Neural cell (in vitro differentiated cells): ENCODE results near the gene NIPBL. TPM values are rescaled to one million over a fixed set of nuclear protein-coding genes. Genes with fewer than 3 reads are reported as not detected.

Experiments used
- H2AFZ ChIP-seq: fragments of 200-600, 300-800 bp; sonication (generic), shearing (Covaris generic); 2 replicates; pipeline ENCODE4 v1.6.0; 2014; ENCODE audit warnings: low read depth, mild to moderate bottlenecking, antibody characterized with exemption, low read length, moderate library complexity
- H3F3A ChIP-seq: fragments of 200-600 bp; shearing (Covaris generic); 2 replicates; pipeline ENCODE4 v1.6.1; 2016; ENCODE audit warnings: mild to moderate bottlenecking, moderate library complexity, mixed read lengths, antibody characterized with exemption, low read length; ENCODE audit not compliant: insufficient read depth, poor library complexity, severe bottlenecking
- H3K27ac ChIP-seq: fragments of 200-600, 300-800 bp; sonication (generic), shearing (Covaris generic); 2 replicates; pipeline ENCODE4 v1.5.1; 2014; ENCODE audit warnings: mild to moderate bottlenecking, low read length, moderate library complexity
- H3K27me3 ChIP-seq: fragments of 300-800, 200-600 bp; sonication (generic), shearing (Covaris generic); 2 replicates; pipeline ENCODE4 v1.6.0; 2014; ENCODE audit warnings: mild to moderate bottlenecking, low read depth, low read length, moderate library complexity; ENCODE audit not compliant: insufficient read depth
- H3K36me3 ChIP-seq: fragments of 300-800, 200-600 bp; sonication (generic), shearing (Covaris generic); 2 replicates; pipeline ENCODE4 v1.5.1; 2014; ENCODE audit warnings: mild to moderate bottlenecking, antibody characterized with exemption, low read length, moderate library complexity; ENCODE audit not compliant: insufficient read depth
- H3K4me2 ChIP-seq: fragments of 300-800, 200-600 bp; sonication (generic), shearing (Covaris generic); 2 replicates; pipeline ENCODE4 v1.6.0; 2014; ENCODE audit warnings: mild to moderate bottlenecking, low read length
- H3K4me3 ChIP-seq: fragments of 300-800, 200-600 bp; sonication (generic), shearing (Covaris generic); 2 replicates; pipeline ENCODE4 v1.5.1; 2014; ENCODE audit warnings: mild to moderate bottlenecking, low read length, moderate library complexity
- H3K79me2 ChIP-seq: fragments of 200-600 bp; shearing (Covaris generic); replicated peaks from 2 replicates; pipeline ENCODE4 v1.6.0; 2014; ENCODE audit warnings: mild to moderate bottlenecking, low read length, moderate library complexity; ENCODE audit not compliant: insufficient read depth
- H3K9ac ChIP-seq: fragments of 300-800, 200-600 bp; sonication (generic), shearing (Covaris generic); 2 replicates; pipeline ENCODE4 v1.6.1; 2016; ENCODE audit warnings: mild to moderate bottlenecking, low read length, mixed read lengths
- H3K9me2 ChIP-seq: fragments of 200-600 bp; shearing (Covaris generic); 2 replicates; pipeline ENCODE4 v1.6.1; 2016; ENCODE audit warnings: mild to moderate bottlenecking, low read length, mixed read lengths; ENCODE audit not compliant: insufficient read depth
- H3K9me3 ChIP-seq: fragments of 200-600, 300-800 bp; sonication (generic), shearing (Covaris generic); 2 replicates; pipeline ENCODE4 v1.6.1; 2016; ENCODE audit warnings: mild to moderate bottlenecking, mixed run types, low read length, moderate library complexity, mixed read lengths
- H4K20me1 ChIP-seq: fragments of 200-600 bp; shearing (Covaris generic); 2 replicates; pipeline ENCODE4 v1.6.1; 2016; ENCODE audit warnings: mild to moderate bottlenecking, mixed run types; ENCODE audit not compliant: insufficient read depth
- EP300 ChIP-seq: fragments of 450-650 bp; conservative IDR thresholded peaks from 2 replicates; pipeline ENCODE4 v1.6.1; 2014; ENCODE audit warnings: antibody characterized with exemption, mild to moderate bottlenecking, moderate library complexity; ENCODE audit not compliant: poor library complexity, severe bottlenecking
- EZH2 ChIP-seq: fragments of 200-600, 300-800 bp; shearing (Covaris generic), sonication (generic); IDR thresholded peaks from 2 replicates; pipeline ENCODE4 v1.6.1; 2014; ENCODE audit warnings: antibody characterized with exemption, low read length, borderline replicate concordance, mild to moderate bottlenecking; ENCODE audit not compliant: insufficient read depth, poor library complexity, severe bottlenecking
- MXI1 ChIP-seq: fragments of 450-650 bp; conservative IDR thresholded peaks from 2 replicates; pipeline ENCODE4 v1.6.1; 2014; ENCODE audit warnings: antibody characterized with exemption, mild to moderate bottlenecking; ENCODE audit not compliant: poor library complexity, severe bottlenecking
- POLR2AphosphoS5 ChIP-seq: IDR thresholded peaks from 2 replicates; pipeline ENCODE4 v1.6.1; 2012
- RAD21 ChIP-seq: fragments of 450-650 bp; conservative IDR thresholded peaks from 2 replicates; pipeline ENCODE4 v1.6.1; 2014; ENCODE audit warnings: antibody characterized with exemption, mild to moderate bottlenecking, moderate library complexity
- REST ChIP-seq: IDR thresholded peaks from 2 replicates; pipeline ENCODE4 v1.6.1; 2012; ENCODE audit warnings: borderline replicate concordance
- SMC3 ChIP-seq: fragments of 450-650 bp; conservative IDR thresholded peaks from 2 replicates; pipeline ENCODE4 v1.6.1; 2014; ENCODE audit warnings: antibody characterized with exemption, mild to moderate bottlenecking, moderate library complexity; ENCODE audit not compliant: poor library complexity
- TAF1 ChIP-seq: IDR thresholded peaks from 2 replicates; pipeline ENCODE4 v1.6.1; 2012; ENCODE audit warnings: low read depth
- polyA plus RNA-seq: library from polyadenylated mRNA; depleted of rRNA; stranded (reverse); fragments of >200 nt; gene quantifications from 2 replicates; pipeline ENCODE4 v1.2.3, GENCODE V29; 2014
- TF ChIP-seq, protein P1 (sequence below): fragments of 450-650 bp; IDR thresholded peaks from 2 replicates; pipeline ENCODE4 v1.5.1; 2014; ENCODE audit warnings: antibody characterized with exemption, mild to moderate bottlenecking, moderate library complexity; ENCODE audit not compliant: poor library complexity, severe bottlenecking

Gene NIPBL
- polyA plus RNA-seq, 1 donor from 2014 or later: 27.5 TPM

DNA sequence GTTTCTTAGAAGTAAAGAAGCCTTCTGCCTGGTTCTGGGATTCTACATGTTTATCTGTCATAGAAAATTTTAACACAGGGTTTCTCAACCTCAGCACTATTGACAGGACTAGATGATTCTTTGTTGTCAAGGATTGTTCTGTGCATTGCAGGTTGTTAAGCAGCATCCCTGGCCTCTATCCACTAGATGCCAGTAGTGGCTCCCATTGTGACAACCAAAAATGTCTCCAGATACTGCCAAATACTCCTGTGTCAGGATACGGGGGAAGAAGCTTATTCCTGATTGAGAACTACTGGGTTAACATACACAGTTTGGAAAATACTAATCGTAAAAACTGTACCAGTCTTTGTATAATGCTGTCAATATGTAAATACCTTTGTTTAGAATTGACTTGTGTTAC is 167.1 kb downstream of the NIPBL start:
- Histone ChIP-seq H4K20me1 (no peaks in the 10 kb centered on the region), H3K36me3 (peaks cover 29% of the 10 kb centered on the region), H3K9me2 (no peaks in the 10 kb centered on the region), H3F3A (no peaks in the 10 kb centered on the region), H3K4me2 (no peak overlapping the region), H3K4me3 (no peak overlapping the region), H3K27me3 (no peaks in the 10 kb centered on the region), H3K27ac (no peak overlapping the region), H3K79me2 (no peaks in the 10 kb centered on the region), H2AFZ (no peak overlapping the region), H3K9ac (no peak overlapping the region), H3K9me3 (no peaks in the 10 kb centered on the region)
- no peak for TF ChIP-seq RAD21
- TF ChIP-seq EZH2: no peak

GRCh38 chr5:37044120-37044519 is 167.6 kb downstream of the NIPBL start:
- H3K9me3 ChIP-seq: no peaks in the 10 kb centered on the region
- H3K27ac ChIP-seq: no peak overlapping the region
- no peak overlapping the region for H2AFZ ChIP-seq
- peaks cover 33% of the 10 kb centered on the region for H3K36me3 ChIP-seq
- TF ChIP-seq SMC3 (no peak), POLR2AphosphoS5 (no peak), EP300 (no peak), RAD21 (no peak), REST (no peak), MXI1 (no peak), TAF1 (no peak), EZH2 (no peak)
- TF ChIP-seq, protein P1, sequence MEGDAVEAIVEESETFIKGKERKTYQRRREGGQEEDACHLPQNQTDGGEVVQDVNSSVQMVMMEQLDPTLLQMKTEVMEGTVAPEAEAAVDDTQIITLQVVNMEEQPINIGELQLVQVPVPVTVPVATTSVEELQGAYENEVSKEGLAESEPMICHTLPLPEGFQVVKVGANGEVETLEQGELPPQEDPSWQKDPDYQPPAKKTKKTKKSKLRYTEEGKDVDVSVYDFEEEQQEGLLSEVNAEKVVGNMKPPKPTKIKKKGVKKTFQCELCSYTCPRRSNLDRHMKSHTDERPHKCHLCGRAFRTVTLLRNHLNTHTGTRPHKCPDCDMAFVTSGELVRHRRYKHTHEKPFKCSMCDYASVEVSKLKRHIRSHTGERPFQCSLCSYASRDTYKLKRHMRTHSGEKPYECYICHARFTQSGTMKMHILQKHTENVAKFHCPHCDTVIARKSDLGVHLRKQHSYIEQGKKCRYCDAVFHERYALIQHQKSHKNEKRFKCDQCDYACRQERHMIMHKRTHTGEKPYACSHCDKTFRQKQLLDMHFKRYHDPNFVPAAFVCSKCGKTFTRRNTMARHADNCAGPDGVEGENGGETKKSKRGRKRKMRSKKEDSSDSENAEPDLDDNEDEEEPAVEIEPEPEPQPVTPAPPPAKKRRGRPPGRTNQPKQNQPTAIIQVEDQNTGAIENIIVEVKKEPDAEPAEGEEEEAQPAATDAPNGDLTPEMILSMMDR: no peak
- no peaks in the 10 kb centered on the region for H3K79me2 ChIP-seq
- no peaks in the 10 kb centered on the region for H3K9me2 ChIP-seq
- no peak overlapping the region for H3K9ac ChIP-seq
- H3K27me3 ChIP-seq: no peaks in the 10 kb centered on the region
- H3K4me3 ChIP-seq: no peak overlapping the region
- H3F3A ChIP-seq: no peaks in the 10 kb centered on the region
- no peak overlapping the region for H3K4me2 ChIP-seq
- H4K20me1 ChIP-seq: no peaks in the 10 kb centered on the region

- Histone ChIP-seq H3K9ac (no peak overlapping the region), H3K4me3 (no peak overlapping the region), H3K9me2 (no peaks in the 10 kb centered on the region), H3K27ac (no peak overlapping the region), H3K79me2 (no peaks in the 10 kb centered on the region), H4K20me1 (no peaks in the 10 kb centered on the region), H3K36me3 (peaks cover 20% of the 10 kb centered on the region), H3K9me3 (no peaks in the 10 kb centered on the region), H3K4me2 (no peak overlapping the region), H3K27me3 (no peaks in the 10 kb centered on the region), H2AFZ (no peak overlapping the region), H3F3A (no peaks in the 10 kb centered on the region)
- no peak for TF ChIP-seq RAD21
- no peak for TF ChIP-seq SMC3
- TF ChIP-seq EP300: no peak
- TF ChIP-seq, protein P1: no peak
- no peak for TF ChIP-seq MXI1
- no peak for TF ChIP-seq POLR2AphosphoS5
- no peak for TF ChIP-seq EZH2
- TF ChIP-seq TAF1: no peak
- no peak for TF ChIP-seq REST
Observed at GRCh38 chr5:37045703-37046102, 169.1 kb downstream of the NIPBL start.
